GM19099 (cell line): ENCODE measurements around the gene SLC29A1.

Experiments
- POLR2A ChIP-seq: IDR thresholded peaks from 3 replicates; pipeline ENCODE4 v1.6.1; 2011; ENCODE audit warnings: low read depth; ENCODE audit not compliant: insufficient read length; ENCODE audit errors: extremely low read depth

The SLC29A1 gene

DNA sequence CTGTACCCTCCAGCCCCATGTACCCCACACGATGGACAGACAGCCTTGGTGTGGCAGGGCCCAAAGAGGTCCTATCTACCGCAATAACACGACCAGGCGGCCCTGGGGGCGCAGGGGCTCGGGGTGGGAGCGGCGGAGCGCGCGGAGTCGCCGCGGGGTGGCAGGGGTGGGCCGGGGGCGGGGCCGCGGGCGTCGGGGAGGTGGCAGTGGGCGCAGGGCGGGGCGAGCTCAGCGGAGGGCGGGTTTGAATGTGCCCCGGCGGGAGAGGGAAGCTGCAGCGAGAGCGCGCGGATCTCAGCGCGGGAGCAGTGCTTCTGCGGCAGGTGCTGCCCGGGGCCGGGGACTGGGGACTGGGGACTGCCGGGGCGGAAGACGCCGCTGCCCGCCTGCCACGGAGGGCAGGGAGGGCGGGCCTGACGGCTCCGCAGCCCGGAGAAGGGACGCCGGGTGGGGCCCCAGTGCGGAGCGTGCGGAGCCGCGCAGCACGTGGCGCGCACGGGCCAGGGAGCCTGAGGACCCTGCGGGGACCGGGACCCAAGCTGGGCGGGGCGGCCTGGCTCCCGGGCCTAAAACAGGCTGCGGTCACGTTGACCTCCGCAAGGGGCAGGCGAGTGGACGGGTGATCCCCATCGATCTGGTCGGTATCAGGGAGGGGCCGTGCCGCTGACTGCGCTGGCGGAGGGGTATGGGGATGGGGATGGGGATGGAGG, at the start of gene SLC29A1:
Gene SLC29A1, plus strand, starts transcription at position 277 of the 710 bp plus-strand sequence. CDS start 3,719 bp downstream, outside the sequence.
- TF ChIP-seq POLR2A: peak; percentile 78

GRCh38 chr6:44176130-44176761, 47.1 kb upstream of the SLC29A1 start:
- TF ChIP-seq POLR2A: no peak

DNA sequence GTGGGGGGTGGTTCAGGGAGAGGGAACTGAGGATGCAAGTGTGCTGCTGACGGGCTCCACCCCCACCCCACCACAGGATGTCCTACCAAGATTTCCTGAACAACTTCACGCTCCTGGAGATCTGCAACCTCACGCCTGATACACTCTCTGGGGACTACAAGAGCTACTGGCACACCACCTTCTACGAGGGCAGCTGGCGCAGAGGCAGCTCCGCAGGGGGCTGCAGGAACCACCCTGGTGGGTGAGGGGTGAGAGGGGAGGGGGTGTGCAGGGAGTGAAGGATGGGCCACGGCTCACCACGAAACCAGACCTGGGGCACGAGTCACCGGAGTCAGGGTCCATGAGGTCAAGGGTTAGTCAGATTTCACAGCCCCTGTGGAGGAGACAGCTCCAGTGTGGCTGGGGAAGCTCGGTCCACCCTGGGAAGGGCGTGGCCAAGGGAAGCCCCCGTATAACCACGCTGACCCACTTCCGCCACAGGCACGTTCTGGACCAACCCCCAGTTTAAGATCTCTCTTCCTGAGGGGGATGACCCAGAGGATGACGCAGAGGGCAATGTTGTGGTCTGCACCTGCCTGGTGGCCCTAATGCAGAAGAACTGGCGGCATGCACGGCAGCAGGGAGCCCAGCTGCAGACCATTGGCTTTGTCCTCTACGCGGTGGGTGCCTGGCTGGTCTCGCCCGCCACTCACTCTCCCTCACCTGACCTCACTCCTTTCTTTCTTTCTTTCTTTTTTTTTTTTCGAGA, 46.5 kb upstream of the SLC29A1 start:
- peak; percentile 21 for TF ChIP-seq POLR2A

DNA sequence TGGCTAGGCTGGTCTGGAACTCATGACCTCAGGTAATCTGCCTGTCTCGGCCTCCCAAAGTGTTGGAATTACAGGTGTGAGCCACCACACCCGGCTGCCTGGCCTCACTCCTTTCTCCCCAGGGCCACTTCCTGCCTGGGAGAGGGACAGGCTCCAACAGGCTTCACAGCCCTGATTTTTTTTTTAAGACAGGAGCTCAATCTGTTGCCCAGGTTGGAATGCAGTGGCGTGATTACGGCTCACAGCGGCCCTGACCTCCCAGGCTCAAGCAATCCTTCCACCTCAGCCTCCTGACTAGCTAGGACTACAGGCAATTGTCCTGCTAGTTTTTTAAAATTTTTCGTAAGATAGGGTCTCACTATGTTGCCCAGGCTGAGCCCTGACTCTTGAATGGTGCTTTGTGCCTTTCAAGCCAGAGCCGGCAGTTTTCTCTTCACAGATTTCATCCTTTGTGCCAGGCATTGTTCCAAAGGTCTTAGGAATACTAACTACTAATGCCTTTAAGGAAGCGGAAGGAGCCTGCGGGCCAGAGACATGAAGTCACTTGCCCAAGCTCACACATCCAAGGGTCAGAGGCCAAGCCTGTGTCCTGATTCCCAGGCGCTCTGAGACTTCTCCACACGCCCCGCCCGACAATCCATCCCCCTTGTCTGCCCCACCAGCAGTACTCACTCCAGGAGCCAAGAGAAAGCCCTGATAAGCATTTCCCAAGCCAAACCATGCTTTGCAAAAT, 45.5 kb upstream of the SLC29A1 start:
- TF ChIP-seq POLR2A: no peak

GRCh38 chr6:44178424-44179071, 44.8 kb upstream of the SLC29A1 start:
- TF ChIP-seq POLR2A: no peak

DNA sequence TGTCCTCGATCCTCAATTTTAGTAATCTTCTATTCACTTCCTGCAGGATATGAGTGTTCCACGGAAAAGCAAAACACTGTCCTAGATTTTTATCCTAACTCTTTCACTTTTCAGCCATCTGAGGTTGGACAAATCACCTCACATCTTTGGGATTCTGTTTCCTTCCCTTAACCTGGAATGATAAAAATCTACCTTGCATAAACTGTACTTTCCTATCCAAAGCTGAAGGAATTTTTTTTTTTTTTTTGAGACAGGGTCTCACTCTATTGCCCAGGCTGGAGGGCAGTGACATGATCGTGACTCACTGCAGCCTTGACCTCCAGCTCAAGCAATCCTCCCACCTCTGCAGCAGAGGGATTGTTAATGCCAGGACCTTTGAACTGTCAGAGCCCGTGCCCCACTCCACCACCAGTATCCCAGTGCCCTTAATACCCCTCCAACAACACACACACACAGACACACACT, 44.3 kb upstream of the SLC29A1 start:
- no peak for TF ChIP-seq POLR2A

DNA sequence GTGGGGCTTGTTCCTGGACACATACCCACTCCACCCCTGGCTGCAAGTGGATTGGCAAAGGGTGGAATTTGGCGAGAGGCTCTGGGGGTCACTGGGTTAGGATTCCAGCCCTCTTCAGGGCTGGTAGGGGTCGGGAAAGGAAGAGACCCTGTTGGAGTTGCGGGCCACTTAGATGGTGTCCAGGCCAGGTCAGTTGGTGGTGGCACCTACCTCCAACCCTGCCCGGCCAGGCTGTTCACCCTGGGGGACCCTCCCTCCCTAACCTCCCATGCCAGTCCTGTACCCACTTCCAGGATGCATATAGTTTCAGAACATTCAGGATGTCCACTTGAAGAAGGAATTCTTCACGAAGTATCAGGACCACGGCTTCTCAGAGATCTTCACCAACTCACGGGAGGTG, 43.7 kb upstream of the SLC29A1 start:
- TF ChIP-seq POLR2A: no peak

- TF ChIP-seq POLR2A: no peak
Observed at GRCh38 chr6:44180406-44180805, 43.0 kb upstream of the SLC29A1 start.

GRCh38 chr6:44180886-44181285, 42.5 kb upstream of the SLC29A1 start:
- TF ChIP-seq POLR2A: no peak

DNA sequence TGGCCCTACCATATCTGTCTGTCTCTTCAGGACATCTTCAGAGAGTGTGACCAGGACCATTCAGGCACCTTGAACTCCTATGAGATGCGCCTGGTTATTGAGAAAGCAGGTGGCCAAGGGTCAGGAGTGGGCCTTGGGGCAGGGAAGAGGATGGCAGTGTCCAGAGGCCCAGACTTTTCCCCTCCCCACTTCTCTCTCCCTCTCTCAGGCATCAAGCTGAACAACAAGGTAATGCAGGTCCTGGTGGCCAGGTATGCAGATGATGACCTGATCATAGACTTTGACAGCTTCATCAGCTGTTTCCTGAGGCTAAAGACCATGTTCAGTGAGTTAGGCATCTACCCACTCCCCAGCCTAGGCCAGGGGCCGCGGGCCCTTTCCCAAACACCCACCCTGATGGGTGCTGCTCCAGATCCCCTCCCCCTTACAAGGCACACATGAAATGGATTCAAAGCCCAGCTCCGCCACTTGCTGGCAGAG, 40.4 kb upstream of the SLC29A1 start:
- no peak for TF ChIP-seq POLR2A

GRCh38 chr6:44183783-44184182, 39.6 kb upstream of the SLC29A1 start:
- TF ChIP-seq POLR2A: no peak

DNA sequence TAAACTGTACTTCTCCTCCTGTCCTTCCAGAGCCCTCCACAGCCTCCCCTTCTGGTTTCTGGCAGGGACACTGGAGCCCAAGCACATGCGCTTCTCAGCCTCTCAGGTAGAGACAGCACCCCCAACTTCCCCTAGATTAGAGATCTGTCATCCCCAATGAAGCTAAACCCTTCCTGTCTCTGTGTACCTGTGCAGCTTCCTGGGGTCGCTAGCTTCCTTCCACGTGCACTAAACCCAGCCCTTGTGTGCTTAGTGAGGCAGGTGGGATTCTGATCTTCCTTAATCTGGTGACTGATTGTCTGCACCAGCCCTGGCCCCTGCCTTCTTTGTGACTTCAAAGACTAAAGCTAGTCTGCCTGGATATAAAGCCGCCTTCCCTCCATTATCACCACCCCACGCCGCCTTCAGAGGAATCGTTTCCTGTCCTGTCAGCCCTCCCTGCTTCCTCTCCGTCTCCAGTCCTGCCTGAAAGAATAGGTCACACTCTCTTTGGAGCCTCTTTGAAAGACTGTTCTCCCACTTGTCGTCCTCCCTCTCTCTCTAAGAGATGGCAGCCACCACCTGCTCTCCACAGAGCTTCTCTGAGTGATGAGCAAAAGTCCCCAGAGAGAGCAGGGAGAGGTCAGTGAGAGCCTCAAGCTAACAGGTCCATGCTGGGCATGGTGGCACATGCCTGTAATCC, 37.3 kb upstream of the SLC29A1 start:
- TF ChIP-seq POLR2A: no peak

GRCh38 chr6:44186635-44187025, 36.8 kb upstream of the SLC29A1 start:
- no peak for TF ChIP-seq POLR2A

GRCh38 chr6:44188819-44189218, 34.6 kb upstream of the SLC29A1 start:
- TF ChIP-seq POLR2A: no peak

DNA sequence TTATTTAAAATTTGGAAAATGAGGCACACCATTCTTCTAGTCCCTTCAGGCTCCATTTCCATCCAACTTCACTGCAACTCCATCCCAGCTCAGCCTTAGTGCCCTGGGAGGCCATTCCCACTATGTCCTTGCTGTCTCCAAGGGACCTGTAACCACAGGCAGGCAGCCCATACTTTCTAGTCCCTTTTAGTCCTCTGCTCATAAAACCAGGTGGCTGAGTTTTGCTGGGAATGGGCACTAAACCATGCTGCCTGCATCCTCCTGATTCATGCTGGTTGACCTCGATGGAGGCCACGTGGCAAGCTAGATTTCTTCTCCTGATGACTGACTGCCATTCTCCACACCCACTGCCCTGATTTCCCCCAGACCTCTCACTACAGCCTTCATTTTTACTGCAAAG, 34.1 kb upstream of the SLC29A1 start:
- no peak for TF ChIP-seq POLR2A

GRCh38 chr6:44190715-44191114, 32.7 kb upstream of the SLC29A1 start:
- TF ChIP-seq POLR2A: no peak
